GOT3 (cell line): ENCODE data around the gene ATP6V1G3.
"Not testable (repeated sequence)": the region's sequence is repeated elsewhere in the genome, so short reads cannot be mapped to it uniquely, and the experiment has no call there.

Experiments
- DNase-seq: peaks from one replicate; lab custom pipeline; 2025; ENCODE audit warnings: mixed read lengths; lab: John Stamatoyannopoulos, UW

The ATP6V1G3 gene

GRCh38 chr1:198542632-198543031 is 2.2 kb upstream of the ATP6V1G3 start:
- no peak for DNase-seq

GRCh38 chr1:198541737-198542136 is 1.3 kb upstream of the ATP6V1G3 start:
- no peak for DNase-seq

DNA sequence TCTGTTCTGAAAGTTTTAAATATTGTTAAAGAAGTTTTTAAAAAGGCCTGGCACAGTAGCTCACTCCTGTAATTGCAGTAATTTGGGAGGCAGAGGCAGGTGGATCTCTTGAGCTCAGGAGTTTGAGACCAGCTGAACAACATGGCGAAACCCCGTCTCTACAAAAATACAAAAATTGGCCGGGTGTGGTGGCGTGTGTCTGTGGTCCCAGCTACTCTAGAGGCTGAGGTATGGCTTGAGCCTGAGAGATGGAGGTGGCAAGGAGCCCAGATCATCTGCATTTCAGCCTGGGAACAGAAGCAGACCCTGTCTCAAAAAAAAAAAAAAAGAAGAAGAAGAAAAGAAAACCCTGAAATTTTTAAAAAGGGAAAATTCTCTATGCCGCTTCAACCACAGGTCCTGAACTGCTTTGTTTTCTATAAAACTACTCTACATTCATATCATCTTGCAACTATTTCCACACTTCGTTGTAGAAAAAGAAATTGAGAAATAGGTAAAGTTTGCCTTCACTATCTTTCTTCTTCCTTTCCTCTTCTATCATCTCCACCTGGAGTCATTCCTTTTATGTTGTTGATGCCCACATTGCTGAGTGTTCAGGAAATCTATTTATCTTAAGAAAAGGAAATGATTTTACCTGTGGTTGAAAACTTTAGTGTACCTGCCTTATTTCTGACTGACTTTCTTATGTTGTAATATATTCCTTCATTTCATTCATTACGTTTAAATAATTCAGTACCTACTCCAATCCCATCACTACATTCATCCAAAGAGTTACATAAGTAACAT is 1.7 kb downstream of the ATP6V1G3 start:
- no peak for DNase-seq

GRCh38 chr1:198535631-198536030 is 4.8 kb downstream of the ATP6V1G3 start:
- no peak for DNase-seq

- DNase-seq: no peak
These were observed 5.7 kb downstream of the ATP6V1G3 start for GRCh38 chr1:198534548-198535418.

- DNase-seq: no peak
These were observed 8.6 kb downstream of the ATP6V1G3 start for GRCh38 chr1:198531891-198532290.

GRCh38 chr1:198530953-198531352 is 9.5 kb downstream of the ATP6V1G3 start:
- DNase-seq: no peak

- DNase-seq: no peak
These were observed 11.1 kb downstream of the ATP6V1G3 start for GRCh38 chr1:198529414-198529813.

GRCh38 chr1:198528364-198528763 is 12.1 kb downstream of the ATP6V1G3 start:
- DNase-seq: no peak

DNA sequence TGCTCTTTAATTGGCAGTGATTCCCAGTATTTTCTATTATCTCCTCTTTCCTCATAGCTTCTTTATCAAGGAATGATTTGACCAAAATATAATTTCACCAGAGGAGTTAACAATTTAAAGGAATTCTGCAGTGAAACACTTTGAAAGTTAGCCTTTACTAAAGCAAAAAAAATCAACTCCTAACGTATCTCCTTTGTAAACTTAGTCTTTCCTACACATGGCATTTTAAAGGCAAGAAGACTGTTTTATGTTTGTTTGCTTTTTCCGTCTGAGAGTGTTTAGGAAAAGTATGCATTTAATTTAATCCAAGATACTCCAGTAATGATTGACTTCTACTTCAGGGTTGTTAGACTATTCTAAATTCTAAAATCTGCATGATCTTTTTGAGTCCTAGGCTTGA is 15.9 kb downstream of the ATP6V1G3 start:
- no peak for DNase-seq

DNA sequence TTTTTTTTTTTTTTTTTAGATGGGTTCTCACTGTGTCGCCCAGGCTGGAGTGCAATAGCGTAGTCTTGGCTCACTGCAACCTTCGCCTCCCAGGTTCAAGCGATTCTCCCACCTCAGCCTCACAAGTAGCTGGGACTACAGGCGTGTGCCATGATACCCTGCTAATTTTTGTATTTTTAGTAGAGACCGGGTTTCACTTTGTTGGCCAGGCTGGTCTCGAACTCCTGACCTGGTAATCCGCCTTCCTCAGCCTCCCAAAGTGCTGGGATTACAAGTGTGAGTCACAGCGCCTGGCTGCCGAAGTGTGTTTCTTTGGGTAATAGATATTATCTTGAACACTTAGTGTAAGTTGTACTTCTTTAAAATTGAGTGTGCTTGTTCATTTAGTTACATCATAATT is 16.4 kb downstream of the ATP6V1G3 start:
- not testable (repeated sequence) for DNase-seq

DNA sequence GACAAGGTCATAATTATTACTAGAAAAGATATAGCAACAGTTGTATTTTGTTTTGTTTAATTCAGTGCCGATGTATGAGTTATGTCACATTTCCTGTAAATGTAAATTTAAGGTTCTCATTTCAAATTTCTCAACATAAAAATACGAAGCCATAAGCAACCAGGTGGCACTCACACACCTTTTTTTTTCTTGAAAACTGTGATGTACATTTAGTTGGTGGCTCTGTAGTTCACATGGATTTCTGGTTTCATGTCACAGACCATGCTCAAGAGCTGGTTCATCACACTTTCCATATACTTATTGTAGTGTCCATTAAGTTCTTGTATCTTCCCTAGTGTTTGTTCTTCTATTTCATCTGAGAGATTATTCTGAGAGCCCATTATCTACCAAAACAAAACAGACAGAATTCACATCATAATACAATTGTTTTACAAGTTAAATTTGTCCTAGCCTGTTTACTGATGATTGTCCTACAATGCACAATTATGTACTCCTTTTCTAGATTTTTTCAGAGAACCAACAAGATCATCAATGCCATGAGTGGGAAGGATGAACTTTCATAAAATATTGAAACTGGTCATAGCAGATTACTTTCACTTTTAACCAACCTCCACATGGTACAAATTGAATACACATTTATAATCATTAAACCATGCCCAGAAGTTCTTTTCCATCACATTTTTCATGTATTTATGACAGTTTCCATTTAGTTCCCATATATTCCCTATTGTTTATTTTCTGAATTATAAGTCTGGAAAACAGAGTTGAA is 17.1 kb downstream of the ATP6V1G3 start:
- no peak for DNase-seq

DNA sequence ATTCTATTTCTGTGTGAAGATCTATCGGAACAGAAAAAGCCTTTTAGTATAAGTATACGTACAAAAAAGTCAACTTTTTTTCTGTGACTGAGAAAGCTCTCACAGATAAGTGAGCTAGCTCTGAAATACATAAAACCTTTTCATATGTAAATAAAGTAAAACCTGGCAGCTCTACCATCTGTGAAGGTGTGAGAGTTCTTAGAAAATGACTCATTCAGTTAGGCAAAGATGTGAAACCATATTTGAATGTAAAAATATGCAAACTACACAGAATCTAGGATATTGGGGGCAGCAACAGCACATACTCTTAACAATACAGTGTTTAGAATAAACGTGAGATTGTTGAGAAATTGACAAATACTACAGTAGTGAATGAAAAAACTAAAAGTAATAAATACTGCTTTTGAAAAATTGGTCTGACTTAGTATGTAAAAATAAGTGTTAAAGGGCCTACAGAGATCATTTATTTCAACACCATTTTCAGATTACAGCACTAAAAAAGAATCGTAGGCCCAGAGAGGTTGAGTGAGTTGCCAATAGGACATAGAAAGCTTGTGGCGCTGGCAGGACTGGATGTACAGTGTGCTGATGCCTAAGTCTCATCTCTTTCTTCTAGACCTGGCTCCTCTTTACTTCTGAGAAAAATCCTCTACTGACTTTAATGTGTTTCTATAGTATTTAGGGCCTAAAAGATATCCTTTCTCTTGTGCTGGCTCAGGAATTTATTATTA is 19.8 kb downstream of the ATP6V1G3 start:
- DNase-seq: no peak

GRCh38 chr1:198519639-198520501 is 20.6 kb downstream of the ATP6V1G3 start:
- no peak for DNase-seq

DNA sequence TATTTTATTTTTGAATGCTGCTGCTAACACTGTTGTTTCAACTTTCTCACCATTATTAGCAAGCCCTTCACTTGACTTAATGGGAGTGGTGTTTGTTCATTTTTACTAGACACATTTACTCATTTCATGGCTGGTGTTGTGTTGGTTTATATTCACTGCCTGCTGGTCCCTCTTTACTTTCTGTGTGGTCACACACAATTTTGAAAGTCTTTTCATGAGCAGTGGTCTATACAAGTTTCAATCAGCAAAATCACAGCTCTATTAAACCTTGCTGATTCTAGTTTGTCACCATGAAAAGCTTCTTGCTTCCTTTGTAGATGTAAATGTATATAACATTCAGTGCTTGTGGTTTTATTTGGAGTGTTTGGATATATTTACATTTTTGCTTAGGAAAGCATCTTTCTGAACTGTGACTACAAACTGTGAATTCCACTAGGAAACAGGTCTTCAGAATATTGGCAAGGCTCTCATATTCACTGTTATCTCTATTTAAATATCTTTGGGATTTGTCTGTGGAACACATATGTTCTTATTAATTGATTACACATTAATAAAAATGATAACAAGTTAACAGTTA is 22.8 kb downstream of the ATP6V1G3 start:
- no peak for DNase-seq

DNA sequence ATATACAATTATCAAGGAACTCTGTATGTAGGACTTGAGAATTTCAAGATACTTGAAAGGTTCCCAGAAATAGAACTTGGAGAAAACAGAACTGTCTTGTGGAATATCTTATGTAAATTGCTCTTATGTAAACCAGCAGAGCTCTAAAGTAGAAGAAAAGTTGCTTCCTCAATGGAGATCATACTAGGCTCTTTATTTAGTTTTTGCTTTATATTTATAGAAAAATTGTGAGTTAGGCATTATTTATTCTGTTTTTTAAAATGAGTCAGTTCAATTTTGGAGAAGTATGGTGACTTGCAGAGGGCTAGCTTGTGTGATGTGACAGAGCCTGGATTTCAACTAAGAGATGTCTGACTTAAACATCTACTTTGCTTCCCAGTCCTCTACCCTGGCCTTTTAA is 40.4 kb downstream of the ATP6V1G3 start:
- no peak for DNase-seq

GRCh38 chr1:198499588-198499987 is 40.9 kb downstream of the ATP6V1G3 start:
- DNase-seq: no peak

DNA sequence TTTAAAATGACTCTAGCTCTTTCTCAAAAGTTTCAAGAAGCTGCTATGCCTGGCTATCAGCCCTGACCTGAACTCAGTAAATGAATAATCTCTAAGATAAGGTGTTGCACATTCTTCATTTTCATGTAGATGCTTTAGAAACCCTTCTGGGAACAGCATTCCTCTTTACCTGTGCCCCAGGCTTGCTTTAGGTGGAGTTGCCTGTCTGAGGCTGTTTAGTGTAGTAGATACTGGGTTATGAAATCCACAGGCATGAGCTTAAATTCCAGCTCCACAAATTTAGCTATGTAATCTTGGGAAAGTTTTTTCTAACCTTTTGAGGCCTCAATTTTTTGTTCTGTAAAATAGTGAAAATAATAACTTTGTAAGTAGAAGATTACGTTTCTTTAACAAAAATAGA is 41.6 kb downstream of the ATP6V1G3 start:
- no peak for DNase-seq

DNA sequence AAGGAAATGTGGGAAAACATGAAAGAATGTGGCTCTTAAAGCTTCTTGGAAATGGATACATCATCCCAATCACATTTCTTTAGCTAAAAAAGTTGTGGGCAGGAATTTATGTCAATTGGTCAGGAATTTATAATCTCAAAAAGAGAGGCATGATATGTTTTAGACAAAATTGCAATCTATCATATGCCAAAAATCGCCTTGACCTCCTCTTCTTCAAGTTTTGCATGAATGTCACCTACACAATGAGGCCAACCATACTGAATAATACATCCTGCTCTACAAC is 42.4 kb downstream of the ATP6V1G3 start:
- no peak for DNase-seq

DNA sequence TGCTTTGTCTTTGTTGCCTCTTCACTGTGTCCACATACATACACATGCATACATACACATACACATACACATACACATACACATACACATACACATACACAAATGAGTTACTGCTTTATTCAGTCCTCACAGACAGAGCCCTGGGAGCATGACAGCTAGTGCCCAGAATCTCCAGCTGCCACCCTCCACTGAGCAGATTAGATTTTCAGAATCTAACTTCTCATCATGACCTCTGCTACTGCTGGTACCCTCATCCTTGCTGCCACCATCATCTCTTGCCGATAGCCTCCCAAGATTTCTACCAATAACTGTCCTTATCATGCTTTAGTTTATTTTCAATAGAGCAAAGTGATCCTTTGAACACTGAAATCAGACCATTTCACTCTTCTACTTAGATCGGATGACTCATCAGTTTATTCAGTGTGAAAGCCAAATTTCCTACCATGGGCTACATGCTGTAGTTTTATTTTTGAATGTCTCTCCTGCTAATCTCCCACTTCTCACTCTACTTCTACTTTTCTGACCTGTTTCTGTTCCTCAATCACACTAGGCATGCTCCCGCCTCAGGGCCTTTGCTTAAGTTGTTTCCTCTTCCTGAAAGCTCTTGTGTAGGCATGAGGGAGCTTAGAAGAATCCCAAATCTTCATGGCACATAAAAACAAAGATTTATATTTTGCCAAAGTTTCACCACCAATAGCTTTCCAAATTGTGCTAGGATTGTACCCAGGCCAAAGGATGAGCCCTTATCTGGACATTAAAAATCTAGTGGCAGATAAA is 43.0 kb downstream of the ATP6V1G3 start:
- no peak for DNase-seq
